GM18909 (cell line): ENCODE measurements around the gene KRTAP10-7.
"Not testable (repeated sequence)": the region's sequence is repeated elsewhere in the genome, so short reads cannot be mapped to it uniquely, and the experiment has no call there.

Experiments
- ATAC-seq: cut with Tn5 transposase; IDR thresholded peaks from one replicate; pipeline ENCODE4 v1.9.1; 2021; ENCODE audit warnings: mild to moderate bottlenecking; ENCODE audit not compliant: unreplicated experiment, poor library complexity

The KRTAP10-7 gene

DNA sequence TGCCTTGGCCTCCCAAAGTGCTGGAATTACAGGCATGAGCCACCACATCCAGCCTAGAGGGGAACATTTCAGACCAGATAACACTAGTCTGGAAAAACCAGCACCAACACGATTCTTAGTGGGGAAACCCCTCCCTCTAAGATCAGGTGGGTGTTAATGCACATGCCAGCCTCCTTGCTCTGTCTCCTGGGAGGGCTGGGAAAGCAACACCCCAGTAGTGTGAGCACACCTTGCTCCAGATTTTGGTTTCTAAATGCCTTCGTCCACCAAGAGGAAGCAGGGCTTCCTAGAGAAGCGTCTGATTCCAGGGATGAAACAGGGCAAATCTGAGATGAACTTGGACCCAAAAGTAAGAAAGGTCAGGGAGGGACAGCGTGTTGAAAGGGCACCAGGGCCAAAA lies 29.1 kb upstream of the KRTAP10-7 start:
- ATAC-seq = no peak

DNA sequence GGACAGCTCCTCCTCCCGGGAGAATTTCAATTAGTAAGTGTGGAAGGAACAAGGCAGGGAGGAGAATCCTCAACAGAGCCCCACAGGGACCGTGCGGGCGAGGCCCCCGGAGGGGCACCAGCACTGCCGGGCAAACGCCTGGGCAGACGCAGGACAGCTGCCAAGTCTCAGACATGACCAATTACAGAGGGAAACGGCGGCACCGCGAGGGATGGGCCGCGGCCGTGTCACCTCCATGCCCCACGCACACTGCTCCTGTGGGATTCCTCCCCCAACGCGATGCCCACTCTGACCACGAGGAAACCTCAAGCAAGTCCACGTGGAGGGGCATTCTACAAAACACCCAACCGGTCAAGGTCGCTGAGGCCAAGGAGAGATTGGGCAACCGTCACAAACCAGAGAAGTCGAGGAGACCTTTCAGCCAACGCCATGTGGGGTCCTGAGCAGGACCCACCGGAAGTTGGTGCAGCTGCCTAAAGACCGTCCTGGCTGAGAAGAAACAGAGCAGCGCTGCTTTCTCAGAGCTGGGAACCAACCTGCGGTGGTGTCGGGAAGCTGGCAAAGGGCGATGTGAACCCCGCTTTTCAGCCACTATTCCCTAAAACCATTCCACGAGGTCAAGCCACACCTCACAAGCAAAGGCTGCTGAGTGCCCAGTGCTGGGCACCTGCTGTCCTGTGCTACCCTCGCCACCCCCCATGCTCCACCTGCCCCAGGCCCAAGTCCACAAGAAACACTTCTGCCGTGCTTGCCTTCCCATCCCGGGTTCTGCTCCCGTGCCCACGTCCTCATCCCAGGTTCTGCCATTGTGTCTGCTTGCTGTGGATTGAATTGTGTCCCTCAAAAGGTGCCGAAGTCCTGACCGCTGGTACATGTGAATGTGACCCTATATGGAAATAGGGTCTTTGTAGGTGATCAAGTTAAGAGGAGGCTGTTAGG lies 28.3 kb upstream of the KRTAP10-7 start:
- no peak for ATAC-seq

DNA sequence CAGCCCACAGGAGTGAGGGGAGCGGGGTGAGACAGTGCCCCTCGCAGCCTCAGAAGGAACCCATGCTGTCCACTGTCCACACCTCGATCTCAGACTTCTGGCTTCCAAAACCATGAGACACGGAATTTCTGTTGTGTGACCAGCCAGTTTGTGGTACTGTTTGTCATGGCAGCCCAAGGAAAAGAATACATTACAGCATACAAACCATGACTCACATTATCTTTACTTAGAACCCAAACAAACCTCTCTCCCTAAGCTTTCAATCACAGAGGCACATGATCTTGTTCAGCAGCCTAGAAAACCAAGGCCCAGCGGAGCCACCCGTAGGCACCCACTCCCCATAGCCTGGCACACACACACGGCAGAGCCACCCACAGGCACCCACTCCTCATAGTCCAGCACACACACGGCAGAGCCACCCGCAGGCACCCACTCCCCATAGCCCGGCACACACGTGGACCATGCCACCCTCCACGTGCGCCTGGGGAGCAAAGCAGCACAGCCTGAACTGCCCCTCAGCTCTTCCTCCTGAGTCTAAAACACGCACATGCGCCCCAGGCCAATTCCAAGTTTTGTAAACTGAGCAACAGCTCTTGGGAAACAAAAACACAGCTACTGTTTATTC lies 27.3 kb upstream of the KRTAP10-7 start:
- ATAC-seq = no peak

DNA sequence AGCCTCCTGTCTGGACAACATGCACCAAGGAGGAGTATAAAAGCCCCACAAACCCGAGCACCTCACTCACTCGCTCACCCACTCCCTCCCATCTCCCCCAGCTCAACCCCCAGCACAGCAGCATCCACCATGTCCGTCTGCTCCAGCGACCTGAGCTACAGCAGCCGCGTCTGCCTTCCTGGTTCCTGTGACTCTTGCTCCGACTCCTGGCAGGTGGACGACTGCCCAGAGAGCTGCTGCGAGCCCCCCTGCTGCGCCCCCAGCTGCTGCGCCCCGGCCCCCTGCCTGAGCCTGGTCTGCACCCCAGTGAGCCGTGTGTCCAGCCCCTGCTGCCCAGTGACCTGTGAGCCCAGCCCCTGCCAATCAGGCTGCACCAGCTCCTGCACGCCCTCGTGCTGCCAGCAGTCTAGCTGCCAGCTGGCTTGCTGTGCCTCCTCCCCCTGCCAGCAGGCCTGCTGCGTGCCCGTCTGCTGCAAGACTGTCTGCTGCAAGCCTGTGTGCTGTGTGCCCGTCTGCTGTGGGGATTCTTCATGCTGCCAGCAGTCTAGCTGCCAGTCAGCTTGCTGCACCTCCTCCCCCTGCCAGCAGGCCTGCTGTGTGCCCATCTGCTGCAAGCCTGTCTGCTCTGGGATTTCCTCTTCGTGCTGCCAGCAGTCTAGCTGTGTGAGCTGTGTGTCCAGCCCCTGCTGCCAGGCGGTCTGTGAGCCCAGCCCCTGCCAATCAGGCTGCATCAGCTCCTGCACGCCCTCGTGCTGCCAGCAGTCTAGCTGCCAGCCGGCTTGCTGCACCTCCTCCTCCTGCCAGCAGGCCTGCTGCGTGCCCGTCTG lies 26.6 kb upstream of the KRTAP10-7 start, which contains the start of gene KRTAP10-4:
Gene KRTAP10-4, plus strand, starts transcription at position 100 of the 827 bp plus-strand sequence. Its CDS starts 30 bp downstream, at position 130.
- not testable (repeated sequence) for ATAC-seq

DNA sequence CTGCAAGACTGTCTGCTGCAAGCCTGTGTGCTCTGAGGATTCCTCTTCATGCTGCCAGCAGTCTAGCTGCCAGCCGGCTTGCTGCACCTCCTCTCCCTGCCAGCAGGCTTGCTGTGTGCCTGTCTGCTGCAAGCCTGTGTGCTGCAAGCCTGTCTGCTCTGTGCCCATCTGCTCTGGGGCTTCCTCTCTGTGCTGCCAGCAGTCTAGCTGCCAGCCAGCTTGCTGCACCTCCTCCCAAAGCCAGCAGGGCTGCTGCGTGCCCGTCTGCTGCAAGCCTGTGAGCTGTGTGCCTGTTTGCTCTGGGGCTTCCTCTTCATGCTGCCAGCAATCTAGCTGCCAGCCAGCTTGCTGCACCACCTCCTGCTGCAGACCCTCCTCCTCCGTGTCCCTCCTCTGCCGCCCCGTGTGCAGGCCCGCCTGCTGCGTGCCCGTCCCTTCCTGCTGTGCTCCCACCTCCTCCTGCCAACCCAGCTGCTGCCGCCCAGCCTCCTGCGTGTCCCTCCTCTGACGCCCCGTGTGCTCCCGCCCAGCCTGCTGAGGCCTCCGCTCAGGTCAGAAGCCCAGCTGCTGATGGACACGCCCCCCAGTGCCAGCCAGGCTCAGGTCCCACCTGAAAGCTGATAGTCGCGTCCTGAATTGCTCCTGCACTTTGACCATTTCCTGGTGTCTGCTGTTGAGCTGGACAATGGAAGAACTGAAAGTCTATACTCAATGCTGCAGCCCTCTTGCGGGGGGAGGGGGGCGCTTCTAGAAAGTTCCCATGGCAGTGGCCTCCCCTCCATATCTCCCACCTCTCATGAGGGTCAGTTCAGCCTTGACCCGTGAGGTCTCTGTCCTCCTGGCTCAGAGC lies 25.7 kb upstream of the KRTAP10-7 start:
- no peak for ATAC-seq

DNA sequence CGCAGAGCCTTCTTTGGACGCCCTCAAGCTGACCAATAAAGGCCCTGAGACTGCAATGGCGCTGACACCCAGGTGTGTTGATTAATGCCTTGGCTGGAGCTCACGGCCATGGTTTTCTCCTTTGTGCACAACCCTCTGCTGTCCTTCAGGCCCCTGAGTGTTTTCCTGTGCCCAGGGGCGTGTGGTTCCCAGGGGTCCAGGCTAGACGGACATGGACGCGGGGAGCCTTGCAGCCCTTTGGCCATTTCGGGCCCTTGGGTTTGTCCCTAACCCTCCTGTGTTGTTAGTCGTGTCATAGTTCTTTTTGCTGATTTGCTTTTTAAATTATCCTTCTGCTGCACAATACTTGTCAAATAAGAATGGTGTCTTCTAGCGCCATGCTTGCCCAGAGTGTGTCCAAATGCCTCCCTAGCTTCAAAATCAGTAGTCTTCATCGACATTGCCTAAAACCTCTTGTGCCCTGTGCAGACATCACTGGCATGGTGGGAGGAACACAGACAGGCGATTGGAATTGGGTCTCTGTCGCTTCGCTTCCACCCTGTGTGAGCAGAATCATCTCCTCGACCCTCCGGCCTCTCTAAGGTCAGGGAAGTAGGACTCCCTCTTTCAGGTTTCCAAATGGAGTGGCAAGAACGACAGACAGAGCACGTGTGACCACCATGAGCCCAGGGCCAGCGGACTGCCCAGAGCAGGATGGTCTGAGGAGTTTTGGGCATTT lies 24.9 kb upstream of the KRTAP10-7 start:
- no peak for ATAC-seq

DNA sequence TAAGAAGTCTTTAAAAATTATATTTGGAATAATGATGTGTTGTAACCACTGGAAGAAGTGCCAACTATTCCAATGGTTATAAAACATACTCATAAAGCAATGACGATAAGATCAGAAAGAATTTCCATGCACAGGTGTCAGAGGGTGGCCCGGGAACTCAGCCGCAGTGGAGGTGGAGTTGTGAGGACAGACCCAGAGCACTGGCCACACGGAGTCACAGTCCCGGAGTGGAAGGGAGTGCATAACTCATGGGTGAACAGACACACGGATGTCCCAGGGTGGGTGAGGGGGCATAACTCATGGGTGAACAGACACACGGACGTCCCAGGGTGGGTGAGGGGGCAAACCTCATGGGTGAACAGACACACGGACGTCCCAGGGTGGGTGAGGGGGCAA lies 24.4 kb upstream of the KRTAP10-7 start:
- no peak for ATAC-seq

DNA sequence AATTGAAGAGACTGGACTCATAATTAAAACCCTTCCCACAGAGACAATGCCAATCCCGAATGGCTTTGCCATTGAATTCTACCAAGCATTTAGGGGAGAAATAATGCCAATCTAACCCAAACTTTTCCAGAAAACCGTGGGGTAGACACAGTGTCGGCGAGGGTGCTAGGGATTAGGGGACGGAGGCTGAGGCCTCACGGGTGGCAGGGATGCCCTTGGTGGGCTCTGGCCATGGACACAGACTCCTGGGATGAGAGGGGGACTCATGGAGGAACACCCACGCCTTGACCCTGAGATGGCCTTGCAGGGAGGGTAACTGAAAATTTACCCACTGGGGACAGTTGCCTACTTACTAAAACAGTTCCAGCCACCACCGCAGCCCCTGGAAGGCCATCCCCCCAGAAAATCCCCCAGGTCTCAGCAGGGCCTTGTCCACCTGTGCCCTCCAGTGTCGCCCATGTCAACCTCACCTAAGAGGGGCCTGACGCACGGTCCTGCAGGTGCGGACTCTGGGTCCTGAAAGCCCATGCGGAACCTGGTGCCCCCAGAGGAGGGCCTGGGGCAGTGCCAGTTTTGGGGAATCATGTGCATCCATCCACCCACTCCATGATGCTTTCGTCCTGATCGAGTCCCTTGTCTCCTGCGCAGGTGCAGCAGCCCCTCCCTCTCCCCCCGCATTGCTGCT lies 21.9 kb upstream of the KRTAP10-7 start:
- ATAC-seq = no peak

DNA sequence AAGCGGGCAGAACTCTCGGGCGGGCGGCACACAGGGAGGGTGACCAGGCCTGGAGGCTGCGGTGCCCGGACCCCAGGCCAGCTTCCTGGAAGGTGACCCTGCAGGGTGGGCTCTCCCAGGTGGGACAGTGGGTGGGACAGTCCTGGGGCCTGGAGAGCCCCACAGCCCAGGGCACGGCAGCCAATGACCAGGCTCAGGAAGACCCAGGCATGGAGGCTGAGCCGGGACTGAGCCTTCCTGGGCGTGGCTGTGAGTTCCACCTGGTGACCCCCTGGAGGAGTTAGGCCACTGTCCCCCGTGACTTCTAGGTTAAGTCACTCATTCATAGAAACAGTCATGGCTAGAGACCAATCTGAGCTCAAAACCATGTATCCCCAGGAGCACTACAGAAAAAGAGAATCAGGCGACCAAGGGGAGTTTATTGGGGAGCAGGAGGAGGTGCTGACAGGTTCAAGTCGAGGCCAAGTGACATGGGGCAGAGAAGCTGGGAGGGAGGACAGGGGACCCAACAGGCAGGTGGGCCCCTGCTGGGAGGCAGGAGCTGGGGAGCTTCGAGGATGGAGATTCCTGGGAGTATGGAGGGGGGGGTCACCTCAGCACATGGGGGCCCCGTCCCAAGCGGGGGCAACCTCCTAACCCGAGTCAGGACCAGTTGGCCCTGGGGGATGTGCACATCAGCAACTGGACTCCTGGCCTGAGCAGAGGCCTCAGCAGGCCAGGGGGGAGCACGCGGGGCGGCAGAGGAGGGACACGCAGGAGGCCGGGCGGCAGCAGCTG lies 21.2 kb upstream of the KRTAP10-7 start:
- no peak for ATAC-seq

DNA sequence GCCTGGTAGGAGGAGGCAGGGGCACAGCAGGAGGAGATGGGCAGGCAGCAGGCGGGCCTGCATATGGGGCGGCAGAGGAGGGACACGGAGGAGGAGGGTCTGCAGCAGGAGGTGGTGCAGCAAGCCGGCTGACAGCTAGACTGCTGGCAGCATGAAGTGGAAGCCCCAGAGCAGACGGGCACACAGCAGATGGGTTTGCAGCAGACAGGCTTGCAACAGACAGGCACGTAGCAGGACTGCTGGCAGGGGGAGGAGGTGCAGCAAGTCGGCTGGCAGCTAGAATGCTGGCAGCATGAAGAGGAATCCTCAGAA lies 20.6 kb upstream of the KRTAP10-7 start:
- ATAC-seq = no peak

DNA sequence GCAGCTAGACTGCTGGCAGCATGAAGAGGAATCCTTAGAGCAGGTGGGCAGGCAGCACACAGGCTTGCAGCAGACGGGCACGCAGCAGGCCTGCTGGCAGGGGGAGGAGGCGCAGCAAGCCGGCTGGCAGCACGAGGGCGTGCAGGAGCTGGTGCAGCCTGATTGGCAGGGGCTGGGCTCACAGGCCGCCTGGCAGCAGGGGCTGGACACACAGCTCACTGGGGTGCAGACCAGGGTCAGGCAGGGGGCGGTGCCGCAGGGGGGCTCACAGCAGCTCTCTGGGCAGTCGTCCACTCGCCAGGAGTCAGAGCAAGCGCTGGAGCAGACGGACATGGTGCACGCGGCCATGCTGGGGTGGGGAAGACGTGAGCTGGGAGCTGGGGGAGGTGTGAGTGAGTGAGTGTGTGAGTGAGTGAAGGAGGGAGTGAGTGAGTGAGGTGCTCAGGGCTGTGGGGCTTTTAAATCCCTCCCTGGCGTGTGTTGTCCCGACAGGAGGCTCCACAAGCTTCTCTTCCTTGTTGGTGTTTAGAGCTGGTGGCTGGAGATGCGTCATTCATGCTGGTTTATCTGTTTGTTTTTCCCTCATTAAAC lies 20.1 kb upstream of the KRTAP10-7 start, which contains the start of gene KRTAP10-5:
Gene KRTAP10-5, minus strand, starts transcription at position 374 of the 591 bp plus-strand sequence. Its CDS starts 26 bp downstream, at position 348.
- ATAC-seq = not testable (repeated sequence)

DNA sequence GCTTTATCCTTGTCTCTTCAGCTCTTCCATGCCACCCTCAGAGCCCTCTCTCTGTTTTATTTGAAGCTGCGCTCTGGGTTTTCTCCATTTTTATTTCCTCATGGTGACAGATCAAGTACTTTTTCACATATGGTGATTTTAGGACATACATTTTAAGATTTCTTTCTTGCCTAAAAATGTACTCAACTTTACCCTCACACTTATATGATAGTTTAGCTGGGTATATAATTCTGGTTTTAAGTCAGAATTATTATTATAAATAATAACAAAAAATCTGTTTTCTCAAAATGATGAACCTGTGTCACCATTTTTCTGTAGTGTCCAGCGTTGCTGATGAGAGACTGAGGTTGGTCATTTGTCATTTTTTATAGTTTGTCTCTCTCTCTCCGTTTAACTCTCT lies 19.2 kb upstream of the KRTAP10-7 start:
- no peak for ATAC-seq

DNA sequence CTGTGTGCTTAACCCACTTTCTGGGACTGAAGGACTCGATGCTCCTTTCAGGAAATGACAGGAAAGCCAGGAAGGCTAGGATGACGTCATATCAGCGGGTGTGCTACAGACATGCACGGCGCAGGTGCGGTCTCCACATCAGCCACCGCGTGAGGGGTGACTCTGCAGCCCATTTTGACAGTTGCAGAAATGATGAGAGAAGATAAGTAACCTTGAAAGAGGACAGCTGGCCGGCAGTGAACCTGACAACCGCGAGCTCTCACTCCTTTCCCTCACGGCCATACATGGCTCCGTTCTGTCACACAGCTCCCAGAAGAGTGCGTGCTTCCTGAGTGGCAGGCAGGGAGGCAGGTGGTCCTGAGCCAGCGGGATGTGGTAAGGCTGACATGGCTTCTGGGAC lies 18.3 kb upstream of the KRTAP10-7 start:
- no peak for ATAC-seq

DNA sequence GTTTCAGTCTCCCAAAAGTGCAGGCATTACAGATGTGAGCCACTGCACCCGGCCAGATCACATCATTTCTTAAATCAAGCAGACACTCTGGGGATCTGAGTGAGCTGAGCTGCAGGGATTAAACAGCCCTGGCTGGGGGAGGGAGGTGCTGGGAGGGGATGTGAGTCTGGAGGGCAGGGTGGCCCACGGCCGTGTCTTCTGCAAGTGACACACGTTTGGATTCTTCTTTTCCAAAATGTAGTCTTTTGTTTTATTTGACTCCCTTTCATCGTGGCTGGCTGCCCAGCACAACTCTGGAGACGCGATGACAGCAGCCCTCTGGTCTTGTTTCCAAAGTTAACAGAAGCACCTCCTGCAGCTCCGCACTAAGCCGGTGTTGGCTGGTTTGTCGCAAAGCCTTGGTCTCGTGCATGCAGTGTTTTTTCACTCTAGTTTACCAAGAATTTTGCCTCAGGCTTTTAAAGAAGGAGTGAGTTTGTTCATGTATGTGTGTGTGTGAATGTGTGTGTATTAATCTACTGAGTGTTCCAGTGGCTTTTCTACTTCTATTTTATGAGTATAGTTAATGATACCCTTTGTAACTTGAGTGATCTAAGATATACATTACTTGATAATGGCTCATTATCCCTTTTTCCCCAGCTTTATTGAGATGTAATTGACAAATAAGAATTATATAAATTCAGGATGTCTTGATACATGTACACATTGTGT lies 17.2 kb upstream of the KRTAP10-7 start:
- ATAC-seq = no peak

DNA sequence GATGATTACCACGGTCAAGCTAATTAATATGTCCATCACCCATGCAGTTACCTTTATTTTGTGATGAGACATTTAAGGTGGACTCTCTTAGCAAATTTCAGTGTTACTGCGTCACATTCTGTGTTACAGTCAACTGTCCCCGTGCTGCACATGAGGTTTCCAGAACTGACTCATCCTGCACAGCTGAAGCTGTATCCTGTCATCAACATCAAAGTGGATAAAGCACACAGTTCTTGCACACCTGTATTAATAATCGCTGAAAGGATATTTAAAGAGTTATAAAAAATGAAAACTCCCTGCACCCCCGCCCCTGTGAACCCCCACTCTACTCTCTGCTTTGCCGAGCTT lies 16.6 kb upstream of the KRTAP10-7 start:
- no peak for ATAC-seq

DNA sequence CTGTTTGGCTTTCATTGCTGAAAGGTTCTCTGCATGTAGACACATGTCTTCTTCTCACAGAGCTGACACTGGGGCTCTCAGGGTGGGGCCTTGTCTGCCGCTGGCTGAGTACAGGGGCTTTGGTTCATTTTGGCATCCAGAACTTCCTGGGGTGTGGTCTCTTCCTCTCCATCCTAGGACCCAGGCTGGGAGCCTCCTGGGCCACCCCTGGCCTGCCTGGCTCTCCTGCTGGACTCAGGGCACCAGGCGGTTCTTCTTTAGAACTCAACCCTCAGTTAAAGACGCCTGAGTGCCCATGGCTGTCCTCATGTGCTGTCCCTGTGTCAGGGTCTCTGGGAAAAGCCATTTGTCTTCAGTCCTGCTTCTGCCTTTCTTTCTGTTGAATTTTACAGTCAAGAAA lies 14.5 kb upstream of the KRTAP10-7 start:
- no peak for ATAC-seq

DNA sequence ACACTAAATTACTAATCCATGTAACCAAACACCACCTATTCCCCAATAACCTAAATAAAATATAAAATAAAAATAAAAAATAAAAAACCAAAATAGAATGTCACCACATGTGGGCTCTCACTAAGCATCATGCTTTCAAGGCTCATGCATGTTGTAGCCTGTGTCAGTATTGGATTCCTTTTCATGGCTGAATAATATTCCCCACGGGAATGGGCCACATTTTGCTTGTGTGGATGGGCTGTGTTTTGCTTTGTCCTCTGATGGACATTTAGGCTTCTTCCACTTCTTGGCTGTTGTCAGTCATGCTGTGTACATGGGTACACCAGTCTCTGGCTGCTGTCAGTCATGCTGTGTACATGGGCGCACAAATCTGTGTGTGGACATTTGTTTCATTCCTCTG lies 11.3 kb upstream of the KRTAP10-7 start:
- no peak for ATAC-seq
